Suprapubic skin (tissue), 3 donors: ENCODE data around the gene PIK3AP1.

ENCODE experiments used
- POLR2A ChIP-seq, 2 donors: fragments of 450-650 bp; IDR thresholded peaks; one replicate each; pipeline ENCODE4 v1.6.1; 2017; ENCODE audit warnings: antibody characterized with exemption in 2 of 2, mild to moderate bottlenecking in 2 of 2, moderate library complexity in 2 of 2
- TF ChIP-seq, protein P1 (sequence below), 2 donors: fragments of 200-600 bp in 1 of 2; fragments of 450-650 bp in 1 of 2; sonication (generic) in 1 of 2; IDR thresholded peaks; one replicate each; pipeline ENCODE4 v1.5.1; 2016 to 2019; ENCODE audit warnings: antibody characterized with exemption in 2 of 2, mild to moderate bottlenecking in 1 of 2, moderate library complexity in 1 of 2

GRCh38 chr10:96613576-96613975, 106.7 kb downstream of the PIK3AP1 start:
- TF ChIP-seq, protein P1, sequence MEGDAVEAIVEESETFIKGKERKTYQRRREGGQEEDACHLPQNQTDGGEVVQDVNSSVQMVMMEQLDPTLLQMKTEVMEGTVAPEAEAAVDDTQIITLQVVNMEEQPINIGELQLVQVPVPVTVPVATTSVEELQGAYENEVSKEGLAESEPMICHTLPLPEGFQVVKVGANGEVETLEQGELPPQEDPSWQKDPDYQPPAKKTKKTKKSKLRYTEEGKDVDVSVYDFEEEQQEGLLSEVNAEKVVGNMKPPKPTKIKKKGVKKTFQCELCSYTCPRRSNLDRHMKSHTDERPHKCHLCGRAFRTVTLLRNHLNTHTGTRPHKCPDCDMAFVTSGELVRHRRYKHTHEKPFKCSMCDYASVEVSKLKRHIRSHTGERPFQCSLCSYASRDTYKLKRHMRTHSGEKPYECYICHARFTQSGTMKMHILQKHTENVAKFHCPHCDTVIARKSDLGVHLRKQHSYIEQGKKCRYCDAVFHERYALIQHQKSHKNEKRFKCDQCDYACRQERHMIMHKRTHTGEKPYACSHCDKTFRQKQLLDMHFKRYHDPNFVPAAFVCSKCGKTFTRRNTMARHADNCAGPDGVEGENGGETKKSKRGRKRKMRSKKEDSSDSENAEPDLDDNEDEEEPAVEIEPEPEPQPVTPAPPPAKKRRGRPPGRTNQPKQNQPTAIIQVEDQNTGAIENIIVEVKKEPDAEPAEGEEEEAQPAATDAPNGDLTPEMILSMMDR (IDR thresholded peaks at IDR 0.05), result no peak
- no peak for TF ChIP-seq POLR2A (IDR thresholded peaks at IDR 0.05)
